Vagina (tissue), 2 donors: ENCODE measurements around the gene SEC24C.

Experiments
- CTCF ChIP-seq, 3 experiments: fragments of 450-650 bp in 2 of 3; fragments of 200-600 bp in 1 of 3; sonication (generic) in 1 of 3; IDR thresholded peaks; one replicate each; pipeline ENCODE4 v1.5.1; 2017 to 2019; ENCODE audit warnings: antibody characterized with exemption in 3 of 3, mild to moderate bottlenecking in 2 of 3, moderate library complexity in 2 of 3
- POLR2A ChIP-seq, 2 donors: fragments of 450-650 bp; IDR thresholded peaks; one replicate each; pipeline ENCODE4 v1.6.1; 2017; ENCODE audit warnings: antibody characterized with exemption in 2 of 2, mild to moderate bottlenecking in 2 of 2, moderate library complexity in 2 of 2

GRCh38 chr10:73756183-73756582 lies 12.0 kb downstream of the SEC24C start:
- TF ChIP-seq CTCF (IDR thresholded peaks at IDR 0.05) (no peak), POLR2A (IDR thresholded peaks at IDR 0.05) (no peak)
